Neutrophil (primary cell): ENCODE data around the gene ASB5.

Experiments
- H3K27ac ChIP-seq: fragments of 200-600 bp; sonication (generic); 2 replicates; pipeline ENCODE4 v1.5.1; 2016; ENCODE audit warnings: mild to moderate bottlenecking, moderate library complexity
- H3K27me3 ChIP-seq: fragments of 200-600 bp; sonication (generic); 2 replicates; pipeline ENCODE4 v1.6.0; 2016; ENCODE audit warnings: mild to moderate bottlenecking
- H3K36me3 ChIP-seq: fragments of 200-600 bp; sonication (generic); 2 replicates; pipeline ENCODE4 v1.5.1; 2017
- H3K4me1 ChIP-seq, 2 experiments: fragments of 200-600 bp in 1 of 2; sonication (generic) in 1 of 2; 1 replicate in 1 of 2; 2 replicates in 1 of 2; pipeline versions ENCODE4 v1.5.1 to v1.6.1; 2013 to 2016; ENCODE audit warnings: low read depth in 1 of 2, low read length in 1 of 2, mild to moderate bottlenecking in 1 of 2, moderate library complexity in 1 of 2; ENCODE audit not compliant: control insufficient read depth in 1 of 2, insufficient read depth in 1 of 2
- H3K4me3 ChIP-seq, 2 experiments: fragments of 200-600 bp in 1 of 2; sonication (generic) in 1 of 2; 1 replicate in 1 of 2; 2 replicates in 1 of 2; pipeline ENCODE4 v1.5.1; 2013 to 2016; ENCODE audit warnings: low read depth in 1 of 2, low read length in 1 of 2, mild to moderate bottlenecking in 1 of 2, moderate library complexity in 1 of 2
- H3K9me3 ChIP-seq: fragments of 200-600 bp; sonication (generic); 2 replicates; pipeline ENCODE4 v1.5.1; 2016
- TF ChIP-seq, protein P1 (sequence below): fragments of 200-600 bp; sonication (generic); IDR thresholded peaks from 2 replicates; pipeline ENCODE4 v1.5.1; 2016; ENCODE audit warnings: antibody characterized with exemption

Gene ASB5

GRCh38 chr4:176307666-176307930 lies 38.6 kb upstream of the ASB5 start:
- H3K9me3 ChIP-seq: no peaks in the 10 kb centered on the region
- no peaks in the 10 kb centered on the region for H3K4me1 ChIP-seq
- H3K27ac ChIP-seq: no peak overlapping the region
- peaks cover 16% of the 10 kb centered on the region for H3K27me3 ChIP-seq
- H3K4me3 ChIP-seq: no peak overlapping the region
- TF ChIP-seq, protein P1, sequence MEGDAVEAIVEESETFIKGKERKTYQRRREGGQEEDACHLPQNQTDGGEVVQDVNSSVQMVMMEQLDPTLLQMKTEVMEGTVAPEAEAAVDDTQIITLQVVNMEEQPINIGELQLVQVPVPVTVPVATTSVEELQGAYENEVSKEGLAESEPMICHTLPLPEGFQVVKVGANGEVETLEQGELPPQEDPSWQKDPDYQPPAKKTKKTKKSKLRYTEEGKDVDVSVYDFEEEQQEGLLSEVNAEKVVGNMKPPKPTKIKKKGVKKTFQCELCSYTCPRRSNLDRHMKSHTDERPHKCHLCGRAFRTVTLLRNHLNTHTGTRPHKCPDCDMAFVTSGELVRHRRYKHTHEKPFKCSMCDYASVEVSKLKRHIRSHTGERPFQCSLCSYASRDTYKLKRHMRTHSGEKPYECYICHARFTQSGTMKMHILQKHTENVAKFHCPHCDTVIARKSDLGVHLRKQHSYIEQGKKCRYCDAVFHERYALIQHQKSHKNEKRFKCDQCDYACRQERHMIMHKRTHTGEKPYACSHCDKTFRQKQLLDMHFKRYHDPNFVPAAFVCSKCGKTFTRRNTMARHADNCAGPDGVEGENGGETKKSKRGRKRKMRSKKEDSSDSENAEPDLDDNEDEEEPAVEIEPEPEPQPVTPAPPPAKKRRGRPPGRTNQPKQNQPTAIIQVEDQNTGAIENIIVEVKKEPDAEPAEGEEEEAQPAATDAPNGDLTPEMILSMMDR: no peak
- no peaks in the 10 kb centered on the region for H3K36me3 ChIP-seq

- H3K27me3 ChIP-seq: peaks cover 11% of the 10 kb centered on the region
- TF ChIP-seq, protein P1: no peak
- no peak overlapping the region for H3K4me3 ChIP-seq
- no peak overlapping the region for H3K27ac ChIP-seq
- no peaks in the 10 kb centered on the region for H3K9me3 ChIP-seq
- H3K4me1 ChIP-seq: no peaks in the 10 kb centered on the region
- no peaks in the 10 kb centered on the region for H3K36me3 ChIP-seq
Measured at GRCh38 chr4:176306837-176307665, 38.0 kb upstream of the ASB5 start.

DNA sequence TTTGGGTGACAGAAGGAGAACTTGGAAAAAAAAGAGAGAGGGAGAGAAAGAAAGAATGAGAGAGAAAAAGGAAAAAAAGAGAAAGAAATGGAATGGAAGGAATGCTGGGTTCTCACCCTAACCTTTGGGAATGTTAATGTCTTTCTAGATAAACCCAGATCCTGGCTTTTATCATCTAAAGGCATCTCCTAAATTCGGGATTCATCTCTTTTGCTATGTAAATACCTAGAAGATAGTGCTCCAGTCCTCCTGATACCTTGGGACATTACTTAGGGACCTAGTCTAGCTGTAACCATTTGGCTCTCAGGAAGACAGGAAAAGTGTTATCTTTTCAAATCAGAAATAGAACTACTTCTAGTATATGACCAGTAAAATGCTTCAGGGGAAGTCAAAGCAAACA lies 34.9 kb upstream of the ASB5 start:
- no peaks in the 10 kb centered on the region for H3K9me3 ChIP-seq
- no peak overlapping the region for H3K27ac ChIP-seq
- no peaks in the 10 kb centered on the region for H3K36me3 ChIP-seq
- TF ChIP-seq, protein P1: no peak
- H3K4me3 ChIP-seq: no peak overlapping the region
- H3K4me1 ChIP-seq: no peaks in the 10 kb centered on the region
- no peaks in the 10 kb centered on the region for H3K27me3 ChIP-seq

DNA sequence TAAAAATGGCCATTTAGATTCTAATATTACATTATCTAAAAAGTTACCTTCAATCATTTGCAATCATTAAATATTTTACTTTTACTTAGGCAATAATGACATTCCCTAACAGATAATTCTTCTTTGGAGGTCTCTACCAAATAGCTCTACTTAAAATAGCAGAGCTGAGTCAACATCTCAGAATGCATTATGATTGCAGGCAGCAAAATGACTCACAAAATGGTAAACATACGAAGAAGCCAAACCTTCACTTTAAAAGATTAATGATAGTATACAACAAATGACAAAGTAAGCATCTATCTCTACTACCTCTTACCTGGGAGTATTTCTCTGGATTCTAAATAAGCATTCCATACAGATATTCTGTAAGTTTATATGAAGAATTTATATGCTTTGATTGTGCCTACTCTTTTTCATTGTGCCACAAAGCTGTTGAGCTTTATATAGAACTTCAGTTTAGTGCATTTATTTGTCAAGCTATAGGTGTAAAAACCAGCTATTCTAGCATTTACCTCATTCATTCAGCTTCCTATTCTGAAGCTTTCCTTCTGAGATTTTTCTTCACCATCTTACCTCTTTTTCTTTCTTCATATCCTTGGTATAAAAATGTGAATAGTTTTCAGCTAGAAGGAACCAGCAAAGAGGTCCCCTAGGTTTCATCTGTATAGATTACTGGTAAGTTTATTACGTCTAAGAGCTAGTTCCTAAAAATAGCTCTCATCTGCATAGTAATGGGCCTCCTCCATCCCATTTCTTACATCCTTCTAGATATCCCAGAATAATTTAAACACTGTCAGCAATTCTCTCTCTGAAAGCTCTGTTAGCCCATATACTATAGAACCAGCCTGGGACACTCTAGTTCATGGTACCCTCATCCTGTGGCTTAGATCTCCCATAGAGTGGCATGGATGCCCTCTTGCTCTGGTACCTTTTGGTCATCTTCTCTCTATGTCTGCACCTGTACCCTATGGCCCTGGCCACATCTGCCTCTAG lies 33.6 kb upstream of the ASB5 start:
- Histone ChIP-seq H3K4me1 (no peaks in the 10 kb centered on the region), H3K27ac (no peak overlapping the region), H3K9me3 (no peaks in the 10 kb centered on the region), H3K36me3 (no peaks in the 10 kb centered on the region), H3K4me3 (no peak overlapping the region), H3K27me3 (no peaks in the 10 kb centered on the region)
- TF ChIP-seq, protein P1: no peak

DNA sequence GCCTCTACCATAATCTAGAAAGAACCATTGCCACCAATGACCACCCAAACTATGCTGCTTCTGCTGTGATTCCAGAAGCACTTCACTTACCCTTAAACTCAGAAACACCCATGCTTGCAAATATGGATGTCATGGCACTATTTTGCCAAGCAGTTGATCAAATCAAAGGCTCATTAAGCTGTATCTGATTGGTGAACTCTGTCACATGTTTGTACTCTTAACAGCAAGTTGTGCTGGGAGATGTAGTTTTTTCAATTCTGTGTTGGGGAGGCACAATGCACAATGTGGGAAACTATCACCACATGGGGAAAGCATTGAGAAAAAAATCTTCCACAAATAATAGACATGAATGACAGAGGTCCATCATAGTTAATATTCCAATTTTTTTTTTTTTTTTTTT lies 31.5 kb upstream of the ASB5 start:
- TF ChIP-seq, protein P1: no peak
- Histone ChIP-seq H3K4me1 (no peaks in the 10 kb centered on the region), H3K4me3 (no peak overlapping the region), H3K36me3 (no peaks in the 10 kb centered on the region), H3K27me3 (no peaks in the 10 kb centered on the region), H3K27ac (no peak overlapping the region), H3K9me3 (no peaks in the 10 kb centered on the region)
